ENCODE data around the gene MAGI2.

GRCh38 chr7:78955329-78955728 is 498.1 kb downstream of the MAGI2 start:
- TF ChIP-seq, protein P1, sequence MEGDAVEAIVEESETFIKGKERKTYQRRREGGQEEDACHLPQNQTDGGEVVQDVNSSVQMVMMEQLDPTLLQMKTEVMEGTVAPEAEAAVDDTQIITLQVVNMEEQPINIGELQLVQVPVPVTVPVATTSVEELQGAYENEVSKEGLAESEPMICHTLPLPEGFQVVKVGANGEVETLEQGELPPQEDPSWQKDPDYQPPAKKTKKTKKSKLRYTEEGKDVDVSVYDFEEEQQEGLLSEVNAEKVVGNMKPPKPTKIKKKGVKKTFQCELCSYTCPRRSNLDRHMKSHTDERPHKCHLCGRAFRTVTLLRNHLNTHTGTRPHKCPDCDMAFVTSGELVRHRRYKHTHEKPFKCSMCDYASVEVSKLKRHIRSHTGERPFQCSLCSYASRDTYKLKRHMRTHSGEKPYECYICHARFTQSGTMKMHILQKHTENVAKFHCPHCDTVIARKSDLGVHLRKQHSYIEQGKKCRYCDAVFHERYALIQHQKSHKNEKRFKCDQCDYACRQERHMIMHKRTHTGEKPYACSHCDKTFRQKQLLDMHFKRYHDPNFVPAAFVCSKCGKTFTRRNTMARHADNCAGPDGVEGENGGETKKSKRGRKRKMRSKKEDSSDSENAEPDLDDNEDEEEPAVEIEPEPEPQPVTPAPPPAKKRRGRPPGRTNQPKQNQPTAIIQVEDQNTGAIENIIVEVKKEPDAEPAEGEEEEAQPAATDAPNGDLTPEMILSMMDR (IDR thresholded peaks at IDR 0.05): no peak
- TF ChIP-seq POLR2A (IDR thresholded peaks at IDR 0.05): no peak

Measured in esophagus squamous epithelium (tissue), 4 donors.